Hypothalamus (tissue), 51 donors: Measurements from ENCODE around the gene PDE4B.

Source experiments
- DNase-seq, 51 donors: peaks; one replicate each; lab custom pipeline; 2025; lab: John Stamatoyannopoulos, UW

The PDE4B gene

GRCh38 chr1:66367369-66367768 lies 574.7 kb downstream of the PDE4B start:
- DNase-seq = no peak

DNA sequence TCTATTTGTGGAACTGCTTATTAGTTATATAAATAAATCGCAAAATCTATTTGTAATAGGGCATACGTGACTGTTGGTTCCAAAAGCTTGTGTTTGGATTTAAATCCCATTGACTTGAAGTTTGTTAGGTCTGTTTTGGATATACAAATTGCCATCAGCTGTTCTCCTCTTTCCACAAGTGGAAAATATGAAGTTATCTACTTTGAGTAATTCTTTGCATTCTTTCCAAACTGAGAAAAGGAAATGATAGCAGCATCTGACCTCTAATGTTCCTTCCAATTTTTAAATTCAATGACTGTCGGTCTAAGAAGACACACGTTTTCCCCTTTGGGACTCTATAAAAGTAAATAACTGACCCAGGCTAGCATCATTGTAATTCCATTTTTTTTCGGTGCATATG lies 575.6 kb downstream of the PDE4B start:
- DNase-seq = no peak

DNA sequence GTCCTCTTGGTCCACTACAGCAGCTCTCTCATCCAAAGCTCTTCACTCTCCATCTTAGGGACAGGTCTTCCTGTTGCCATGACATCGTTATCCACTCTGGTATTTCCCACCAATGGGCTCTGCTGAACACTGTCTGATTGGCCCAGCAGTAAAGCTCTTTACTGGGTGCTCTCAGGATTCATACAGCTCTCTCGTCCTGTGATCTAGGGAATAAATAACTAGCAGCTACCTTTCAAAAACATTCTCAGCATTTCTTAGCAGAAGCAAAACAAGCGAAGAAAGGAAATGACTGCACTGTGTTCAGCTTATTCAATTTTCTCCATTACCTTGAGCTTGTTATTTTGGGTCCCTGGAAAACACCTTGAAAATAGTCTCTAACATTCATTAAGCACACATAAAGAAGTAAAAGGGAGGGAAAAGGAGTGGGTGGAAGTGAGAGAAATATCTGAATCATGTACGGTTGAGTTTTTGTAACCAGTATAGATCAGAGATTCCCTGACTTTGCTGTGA lies 577.8 kb downstream of the PDE4B start:
- DNase-seq = peak in 1 of 51 donors; percentile 16

- no peak for DNase-seq
Measured at GRCh38 chr1:66371233-66372005, 578.7 kb downstream of the PDE4B start.

DNA sequence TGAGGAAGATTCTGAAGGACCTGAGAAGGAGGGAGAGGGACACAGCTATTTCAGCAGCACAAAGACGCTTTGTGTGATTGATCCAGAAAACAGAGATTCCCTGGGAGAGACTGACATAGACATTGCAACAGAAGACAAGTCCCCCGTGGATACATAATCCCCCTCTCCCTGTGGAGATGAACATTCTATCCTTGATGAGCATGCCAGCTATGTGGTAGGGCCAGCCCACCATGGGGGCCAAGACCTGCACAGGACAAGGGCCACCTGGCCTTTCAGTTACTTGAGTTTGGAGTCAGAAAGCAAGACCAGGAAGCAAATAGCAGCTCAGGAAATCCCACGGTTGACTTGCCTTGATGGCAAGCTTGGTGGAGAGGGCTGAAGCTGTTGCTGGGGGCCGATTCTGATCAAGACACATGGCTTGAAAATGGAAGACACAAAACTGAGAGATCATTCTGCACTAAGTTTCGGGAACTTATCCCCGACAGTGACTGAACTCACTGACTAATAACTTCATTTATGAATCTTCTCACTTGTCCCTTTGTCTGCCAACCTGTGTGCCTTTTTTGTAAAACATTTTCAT lies 579.9 kb downstream of the PDE4B start:
- no peak for DNase-seq

DNA sequence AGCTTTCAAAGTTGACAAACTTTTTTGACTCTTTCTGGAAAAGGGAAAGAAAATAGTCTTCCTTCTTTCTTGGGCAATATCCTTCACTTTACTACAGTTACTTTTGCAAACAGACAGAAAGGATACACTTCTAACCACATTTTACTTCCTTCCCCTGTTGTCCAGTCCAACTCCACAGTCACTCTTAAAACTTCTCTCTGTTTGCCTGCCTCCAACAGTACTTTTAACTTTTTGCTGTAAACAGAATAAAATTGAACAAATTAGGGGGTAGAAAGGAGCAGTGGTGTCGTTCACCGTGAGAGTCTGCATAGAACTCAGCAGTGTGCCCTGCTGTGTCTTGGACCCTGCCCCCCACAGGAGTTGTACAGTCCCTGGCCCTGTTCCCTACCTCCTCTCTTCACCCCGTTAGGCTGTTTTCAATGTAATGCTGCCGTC lies 580.5 kb downstream of the PDE4B start:
- DNase-seq = no peak

- DNase-seq = no peak
Measured at GRCh38 chr1:66374148-66374547, 581.5 kb downstream of the PDE4B start.

GRCh38 chr1:66374561-66375111 lies 581.9 kb downstream of the PDE4B start:
- DNase-seq = peak in 1 of 51 donors; percentile 26

DNA sequence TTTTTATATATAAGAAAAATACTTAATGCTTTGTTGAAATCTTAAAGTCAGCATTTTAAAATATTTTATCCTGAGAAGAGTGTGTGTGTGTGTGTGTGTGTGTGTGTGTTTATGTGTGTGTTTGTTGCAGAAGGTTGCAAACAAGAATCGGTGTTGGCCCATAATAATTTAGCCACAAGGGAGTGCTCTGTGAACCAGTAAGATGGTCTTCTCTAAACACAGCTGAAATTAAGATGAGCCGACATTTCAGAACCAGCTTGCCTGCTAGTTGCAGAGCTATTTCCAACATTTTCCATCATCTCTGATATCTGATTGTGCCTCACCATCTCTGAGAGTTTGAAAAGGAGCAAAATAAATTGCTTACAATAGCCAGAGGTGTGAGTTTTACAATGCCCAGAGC lies 582.4 kb downstream of the PDE4B start:
- DNase-seq = no peak

- no peak for DNase-seq
Measured at GRCh38 chr1:66380452-66381212, 587.9 kb downstream of the PDE4B start.

DNA sequence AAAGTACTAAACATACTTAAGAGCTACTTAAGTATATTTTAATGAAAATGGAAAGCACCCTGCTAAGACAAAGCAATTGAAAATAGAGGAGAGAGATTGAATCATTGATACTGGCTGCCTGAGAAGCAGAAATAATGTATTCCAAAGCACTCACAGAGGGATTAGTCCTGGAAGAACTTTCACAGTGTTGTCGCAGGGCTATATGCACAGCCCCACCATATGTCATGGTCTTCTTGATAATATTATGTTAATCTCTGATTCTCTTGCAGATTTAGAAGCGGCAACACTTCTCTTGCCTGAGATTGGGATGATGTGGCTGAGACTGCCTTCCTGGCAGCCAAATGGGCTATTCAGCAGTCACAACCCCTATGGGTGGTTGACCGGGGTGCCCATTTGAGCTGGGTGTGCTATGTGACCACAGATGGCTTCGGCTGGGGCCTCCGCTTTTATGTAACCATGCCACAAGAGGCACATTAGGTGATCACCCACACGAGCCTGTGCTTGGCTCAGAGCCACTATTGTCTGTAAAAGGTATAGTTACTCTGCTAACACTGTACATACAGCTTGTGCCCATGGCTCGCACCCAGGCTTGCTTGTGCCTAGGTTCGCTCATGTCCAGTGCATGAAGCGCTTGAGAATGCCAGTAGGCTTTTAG lies 589.1 kb downstream of the PDE4B start:
- DNase-seq = no peak

DNA sequence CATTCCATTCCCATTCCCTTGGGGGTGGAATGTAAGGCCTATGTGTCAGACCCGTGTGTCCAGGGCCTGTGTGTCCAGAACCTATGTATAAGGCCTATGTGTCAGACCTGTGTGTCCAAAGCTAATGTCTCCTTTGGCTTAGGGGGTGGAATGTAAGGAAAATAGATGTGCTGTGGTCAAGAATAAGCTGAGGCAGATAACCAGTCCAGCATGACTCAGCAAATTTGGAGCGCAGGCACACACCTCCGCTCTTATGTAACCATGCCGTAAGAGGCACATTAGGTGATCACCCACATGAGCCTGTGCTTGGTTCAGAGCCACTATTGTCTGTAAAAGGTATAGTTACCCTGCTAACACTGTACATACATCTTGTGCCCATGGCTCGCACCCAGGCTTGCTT lies 590.5 kb downstream of the PDE4B start:
- no peak for DNase-seq

DNA sequence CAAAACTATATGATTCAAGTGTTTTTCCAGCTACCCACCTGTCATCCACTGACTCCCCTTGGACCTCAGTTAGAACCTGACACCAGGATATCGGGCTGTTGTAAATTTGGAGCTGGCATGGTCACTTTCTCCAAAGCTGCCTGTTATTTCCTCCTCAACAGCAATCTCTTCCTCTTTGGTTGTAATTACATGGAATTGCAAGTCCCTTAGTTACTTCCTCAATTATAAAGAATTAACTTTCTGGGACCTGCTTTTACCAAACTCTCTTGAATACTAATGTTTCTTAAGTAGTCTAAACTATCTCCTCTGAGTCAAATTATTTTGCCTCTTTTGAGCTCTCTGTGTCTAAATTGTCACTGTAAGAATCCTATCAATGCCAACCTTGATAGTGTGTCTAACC lies 590.9 kb downstream of the PDE4B start:
- DNase-seq = no peak

GRCh38 chr1:66384258-66384921 lies 591.7 kb downstream of the PDE4B start:
- no peak for DNase-seq

DNA sequence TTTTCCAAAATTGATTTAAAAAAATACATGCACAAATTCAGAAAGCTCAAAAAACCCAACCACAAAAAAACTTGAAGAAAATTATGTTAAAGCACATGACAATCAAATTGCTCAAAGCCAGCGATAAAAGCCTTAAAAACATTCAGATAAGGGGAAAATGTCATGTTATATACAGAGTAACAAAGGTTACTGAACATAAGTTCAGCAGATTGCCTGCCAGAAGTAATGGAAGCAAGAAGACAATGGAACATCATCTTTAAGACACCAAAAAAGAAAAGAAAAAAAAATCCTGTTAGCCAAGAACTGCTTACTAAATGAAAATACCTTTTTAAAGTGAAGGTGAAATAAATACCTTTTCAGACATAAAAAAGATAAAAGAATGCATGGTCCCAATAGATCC lies 594.0 kb downstream of the PDE4B start:
- DNase-seq = no peak

- peak in 17 of 51 donors; percentile 8 to 49 (median 29) for DNase-seq
Measured at GRCh38 chr1:66388913-66389312, 596.2 kb downstream of the PDE4B start.

DNA sequence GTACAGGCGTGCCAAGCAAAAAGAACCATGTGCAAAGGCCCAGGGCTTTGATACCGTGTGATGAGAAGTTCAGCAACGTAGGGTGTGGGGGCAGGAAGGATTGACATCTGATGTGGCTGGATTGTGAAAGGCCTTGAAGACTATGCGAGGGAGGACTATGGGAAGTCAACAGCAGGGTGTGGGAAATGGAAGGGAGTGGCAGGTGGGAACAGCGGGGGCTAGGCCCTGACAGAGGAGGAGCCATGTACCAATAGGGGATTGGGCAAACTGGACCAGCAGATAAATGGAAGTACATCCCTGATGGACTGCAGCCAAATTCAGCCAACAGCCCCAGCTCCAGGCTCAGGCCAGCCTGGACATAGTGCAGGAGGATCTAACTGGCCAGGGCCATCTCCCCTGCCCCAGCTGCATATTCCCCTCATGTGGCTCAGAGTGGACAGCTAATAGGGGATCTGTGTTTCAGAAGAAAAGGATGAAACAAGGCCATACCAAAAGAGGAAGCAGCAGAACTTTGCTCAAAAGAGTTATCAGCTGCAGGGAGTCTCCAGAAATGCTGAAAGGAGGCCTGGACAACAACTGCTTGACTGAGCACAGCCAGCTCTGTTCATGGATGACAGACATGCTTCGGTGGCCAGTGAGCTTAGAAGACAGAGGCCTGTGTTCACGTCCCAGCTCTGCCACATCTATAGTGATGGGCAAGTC lies 601.0 kb downstream of the PDE4B start:
- DNase-seq = no peak

- DNase-seq = no peak
Measured at GRCh38 chr1:66394603-66395002, 601.9 kb downstream of the PDE4B start.
